Gastroesophageal sphincter (tissue), 3 donors: ENCODE data around the gene ELL2.
"Not testable (repeated sequence)": the region's sequence is repeated elsewhere in the genome, so short reads cannot be mapped to it uniquely, and the experiment has no call there.

ENCODE experiments used
- CTCF ChIP-seq, 4 experiments: fragments of 200-600 bp in 2 of 4; fragments of 450-650 bp in 2 of 4; sonication (generic) in 1 of 4; IDR thresholded peaks; one replicate each; pipeline ENCODE4 v1.5.1; 2017 to 2019; ENCODE audit warnings: antibody characterized with exemption in 4 of 4, mild to moderate bottlenecking in 2 of 4, moderate library complexity in 2 of 4
- EP300 ChIP-seq: sonication (generic); formaldehyde crosslinking; IDR thresholded peaks from one replicate; pipeline ENCODE4 v1.6.1; 2017; ENCODE audit warnings: antibody characterized with exemption, mild to moderate bottlenecking
- POLR2A ChIP-seq, 2 donors: fragments of 450-650 bp; IDR thresholded peaks; one replicate each; pipeline ENCODE4 v1.6.1; 2017; ENCODE audit warnings: antibody characterized with exemption in 2 of 2, mild to moderate bottlenecking in 2 of 2, moderate library complexity in 1 of 2

GRCh38 chr5:95869173-95869855 is 92.3 kb downstream of the ELL2 start:
- TF ChIP-seq CTCF (IDR thresholded peaks at IDR 0.05); POLR2A (IDR thresholded peaks at IDR 0.05); EP300: not testable (repeated sequence)
